ENCODE results near the gene TEX19.

The TEX19 gene

DNA sequence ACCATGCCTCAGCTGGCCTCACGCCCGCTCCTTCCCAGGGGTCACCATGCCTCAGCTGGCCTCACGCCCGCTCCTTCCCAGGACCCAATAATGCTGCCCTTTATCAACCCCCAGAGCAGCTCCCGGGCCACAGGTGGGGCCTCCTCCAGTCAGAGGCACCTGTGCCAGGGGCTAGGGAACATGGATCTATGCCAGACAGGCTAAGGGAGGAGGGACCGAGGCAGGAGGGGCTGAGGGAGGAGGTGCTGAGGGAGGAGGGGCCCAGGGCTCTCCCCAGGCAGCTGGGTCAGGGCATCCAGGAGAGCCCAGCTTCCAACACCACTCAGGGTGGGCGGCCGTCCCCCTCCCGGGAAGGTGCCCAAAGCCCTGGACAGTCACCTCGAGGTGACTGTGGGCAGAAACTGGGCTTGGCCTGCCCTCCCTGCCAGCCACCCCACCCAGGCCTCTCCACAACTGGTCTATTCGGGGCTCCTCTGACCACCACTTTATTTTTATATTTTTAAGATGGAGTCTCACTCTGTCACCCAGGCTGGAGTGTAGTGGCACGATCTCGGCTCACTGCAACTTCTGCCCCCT lies 31.9 kb downstream of the TEX19 start:
- DNase-seq (ENCODE audit: low spot score), result no peak

DNA sequence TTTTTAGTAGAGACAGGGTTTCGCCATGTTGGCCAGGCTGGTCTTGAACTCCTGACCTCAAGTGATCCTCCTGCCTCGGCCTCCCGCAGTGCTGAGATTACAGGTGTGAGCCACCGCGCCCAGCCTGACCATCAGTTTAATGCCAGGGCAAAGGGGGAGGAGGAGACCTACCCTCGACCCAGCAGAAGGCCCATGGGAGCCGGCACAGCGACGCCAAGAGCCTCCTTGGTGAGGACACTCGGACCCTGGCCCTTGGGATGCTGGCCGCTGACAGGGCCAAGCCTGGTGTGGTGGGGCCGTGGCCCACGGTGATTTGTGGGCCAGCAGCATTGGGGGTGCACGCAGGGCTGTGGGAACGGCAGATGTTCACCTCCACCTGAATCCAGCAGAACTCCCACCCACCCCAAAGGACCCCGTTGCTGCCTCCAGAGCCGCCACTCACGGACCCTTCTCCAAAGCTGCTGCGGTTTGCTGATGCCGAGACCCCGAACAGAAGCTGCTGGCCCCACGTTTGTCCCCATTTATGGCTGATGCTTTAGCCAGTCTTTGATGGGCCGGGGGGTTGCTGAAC lies 32.5 kb downstream of the TEX19 start:
- DNase-seq (ENCODE audit: low spot score), result no peak

DNA sequence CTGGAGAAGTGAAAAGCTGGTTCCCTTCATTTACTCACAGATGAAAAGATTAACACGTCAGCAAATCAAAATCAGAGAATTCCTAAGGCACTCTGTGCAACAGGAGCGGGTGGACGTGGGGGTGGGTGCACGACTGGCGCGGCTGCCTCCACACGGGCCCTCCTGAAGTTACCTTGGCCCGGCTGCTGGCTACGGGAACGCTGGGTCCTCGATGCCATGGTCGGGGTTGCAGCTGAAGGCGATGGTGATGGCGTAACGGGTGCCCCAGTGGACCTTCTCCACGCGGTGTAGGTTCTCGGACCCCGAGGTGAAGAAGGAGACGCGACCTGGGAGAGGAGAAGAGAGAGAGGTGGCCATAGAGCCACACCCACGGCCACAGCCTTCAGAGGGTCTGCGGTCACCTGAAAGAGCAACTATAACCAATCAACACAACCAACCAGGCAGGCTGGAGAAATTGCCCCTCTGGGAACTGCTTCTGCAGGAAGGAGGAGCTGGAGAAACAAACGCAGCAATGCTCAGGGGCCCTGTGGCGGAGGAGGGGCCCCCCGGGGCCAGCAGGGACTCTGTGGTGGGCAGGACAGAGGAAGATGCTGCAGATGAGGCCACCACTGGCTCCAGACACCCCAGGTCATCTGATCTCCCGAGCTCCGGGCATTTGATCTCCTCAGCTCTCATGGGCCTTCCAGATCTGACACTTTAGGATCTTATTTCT lies 33.3 kb downstream of the TEX19 start:
- no peak for DNase-seq (ENCODE audit: low spot score)

DNA sequence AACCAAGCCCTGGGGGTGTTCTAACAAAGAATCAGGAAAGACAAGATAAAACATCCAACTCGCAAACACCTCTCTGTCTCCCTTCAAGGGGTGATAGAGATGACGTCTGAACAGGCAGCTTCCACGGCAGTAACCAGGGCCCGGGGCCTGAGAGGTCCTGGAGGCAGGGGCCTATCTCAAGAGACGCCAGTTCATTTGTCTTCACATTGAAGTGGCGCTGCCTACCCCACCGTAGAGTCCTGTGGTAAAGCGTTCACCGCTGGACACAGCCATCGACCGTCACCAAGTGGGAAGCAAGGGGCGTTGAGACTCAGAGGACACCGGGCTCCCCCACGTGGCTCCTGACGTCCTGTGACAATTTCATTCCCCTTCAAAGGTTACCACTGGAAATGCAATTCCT lies 33.9 kb downstream of the TEX19 start:
- DNase-seq (ENCODE audit: low spot score), result no peak

DNA sequence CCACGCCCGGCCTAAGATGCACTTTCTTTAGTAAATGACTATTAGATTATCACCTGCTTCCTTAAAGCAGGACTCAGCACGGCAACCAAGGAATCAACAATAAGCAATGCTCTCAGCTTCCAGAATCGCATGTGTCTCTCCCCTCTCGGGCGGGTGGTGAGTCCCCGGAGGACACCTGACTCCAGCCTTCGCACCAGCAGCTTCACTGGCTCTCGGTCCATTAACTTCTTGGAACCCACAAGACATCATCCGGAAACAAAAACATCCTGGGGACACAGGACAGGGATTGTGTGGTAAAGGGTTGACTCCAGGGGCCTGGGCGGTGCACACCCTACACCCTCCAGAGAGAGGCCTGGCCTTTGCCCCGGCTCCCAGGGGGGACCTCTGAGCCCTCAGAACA lies 35.2 kb downstream of the TEX19 start:
- DNase-seq (ENCODE audit: low spot score), result no peak

DNA sequence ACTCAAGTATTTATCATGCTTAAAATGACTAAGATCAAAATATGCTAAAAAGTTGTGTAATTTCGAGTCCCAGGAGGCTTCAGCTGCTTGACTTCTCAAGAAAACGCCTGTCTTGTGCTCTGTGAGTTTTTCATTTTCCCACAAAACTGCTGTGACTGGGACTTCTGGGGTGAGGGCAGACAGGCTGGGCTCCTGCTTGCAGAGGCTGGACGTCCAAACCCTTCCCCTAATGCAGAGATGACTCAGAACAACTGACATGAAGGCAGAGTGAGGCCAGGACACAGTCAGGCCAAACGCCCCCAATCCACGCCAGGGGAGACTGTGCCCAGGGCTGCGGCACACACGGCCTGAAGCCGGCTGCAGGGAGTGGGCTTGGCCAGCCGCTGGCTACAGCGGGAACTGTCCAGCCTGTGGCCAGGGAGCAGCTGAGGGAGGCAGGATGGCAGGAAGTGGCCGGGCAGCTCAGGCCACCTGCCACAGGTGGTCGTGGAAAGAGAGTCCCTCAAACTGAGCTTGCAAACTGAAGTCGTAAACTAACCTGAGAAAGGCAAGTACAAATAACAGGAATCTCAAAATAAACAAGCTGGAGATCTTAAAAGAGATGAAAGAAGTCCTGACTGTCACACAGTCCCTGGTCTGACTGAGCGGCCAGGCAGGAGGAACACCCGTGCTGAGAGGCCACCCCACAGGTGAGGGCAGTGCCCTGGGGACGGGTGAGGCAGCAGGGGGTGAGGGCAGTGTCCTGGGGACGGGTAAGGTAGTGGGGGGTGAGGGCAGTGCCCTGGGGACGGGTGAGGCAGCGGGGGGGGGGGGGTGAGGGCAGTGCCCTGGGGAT lies 37.8 kb downstream of the TEX19 start:
- DNase-seq (ENCODE audit: low spot score), result no peak

DNA sequence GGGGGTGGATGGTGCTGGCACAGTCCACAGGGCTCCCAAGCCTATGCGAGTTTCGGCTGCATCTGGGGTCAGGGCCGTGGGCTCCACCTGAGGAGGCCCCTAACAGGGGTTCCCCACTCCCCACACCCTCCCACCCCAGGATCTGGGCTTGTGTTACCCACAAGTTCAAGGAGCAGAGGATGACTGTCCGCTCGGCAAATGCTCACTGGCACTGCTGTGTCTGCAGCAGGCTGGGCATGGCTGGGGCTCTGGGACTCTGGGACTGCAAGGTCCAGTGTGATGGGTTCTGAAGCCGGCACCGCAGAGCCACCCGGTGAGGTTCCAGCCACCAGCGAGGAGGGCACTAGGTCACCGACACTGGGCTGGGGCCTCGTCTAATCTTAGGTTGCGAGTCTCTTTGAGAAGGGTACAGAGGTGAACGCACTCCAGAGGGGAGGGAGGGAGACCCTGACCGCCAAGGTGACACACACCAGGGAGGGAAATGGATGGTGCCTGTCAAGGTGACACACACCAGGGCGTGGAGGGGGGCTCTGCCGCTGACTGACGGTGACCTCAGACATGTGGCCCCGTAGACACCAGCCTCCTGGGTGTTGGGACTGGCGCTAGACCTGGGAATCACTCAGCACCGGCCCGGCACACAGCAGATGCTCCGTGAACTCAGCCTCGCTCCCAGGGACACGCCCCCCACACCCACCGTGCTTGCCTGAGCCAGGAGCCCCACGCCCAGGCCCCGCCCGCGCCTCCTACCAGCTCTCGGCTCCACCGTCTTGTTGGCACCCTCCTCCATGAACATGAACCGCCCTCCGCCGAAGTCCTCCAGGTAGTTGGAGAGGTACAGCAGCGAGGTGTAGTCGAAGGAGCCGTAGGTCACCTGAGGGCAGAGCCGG lies 38.6 kb downstream of the TEX19 start:
- no peak for DNase-seq (ENCODE audit: low spot score)

DNA sequence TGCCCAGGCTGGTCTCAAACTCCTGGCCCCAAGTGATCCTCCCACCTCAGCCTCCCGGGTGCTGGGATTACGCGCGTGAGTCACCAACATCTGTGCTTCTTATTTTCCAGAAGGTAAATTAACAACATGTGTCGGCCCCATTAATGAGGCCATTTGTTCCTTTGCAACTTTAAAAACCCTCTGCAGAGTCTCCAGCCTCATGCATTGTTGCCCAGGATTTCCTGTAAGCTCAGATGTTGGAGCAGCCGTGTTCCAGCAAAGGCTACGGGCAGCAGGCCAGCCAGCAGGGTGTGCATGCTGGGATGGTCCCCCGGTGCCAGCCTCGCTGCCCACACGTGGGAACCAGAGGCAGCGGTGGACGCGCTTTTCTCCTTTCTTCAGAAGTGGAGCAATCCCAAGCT lies 40.0 kb downstream of the TEX19 start:
- no peak for DNase-seq (ENCODE audit: low spot score)

DNA sequence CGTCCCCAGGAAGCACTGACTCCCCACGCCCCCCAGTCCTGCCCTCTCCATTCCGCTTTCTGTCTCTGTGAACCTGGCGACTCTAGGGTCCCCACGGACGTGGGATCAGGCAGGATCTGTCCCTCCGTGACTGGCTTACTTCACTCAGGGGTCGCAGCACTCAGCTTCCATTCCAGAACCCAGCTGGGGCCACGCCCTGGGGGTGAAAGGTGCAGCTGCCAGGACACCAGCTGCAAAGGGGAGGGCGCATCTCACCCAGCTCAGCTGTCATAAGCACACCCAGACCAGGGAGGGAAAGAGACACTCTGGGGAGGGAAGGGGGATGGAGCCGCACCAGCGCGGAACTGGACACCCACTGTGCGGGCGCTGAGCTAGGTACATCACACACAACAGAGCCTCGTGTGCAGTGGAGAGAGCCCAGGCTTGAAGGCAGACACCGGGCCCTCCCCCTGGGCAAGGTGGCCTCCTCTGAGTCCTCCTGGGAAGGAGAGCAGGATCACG lies 40.6 kb downstream of the TEX19 start:
- no peak for DNase-seq (ENCODE audit: low spot score)

DNA sequence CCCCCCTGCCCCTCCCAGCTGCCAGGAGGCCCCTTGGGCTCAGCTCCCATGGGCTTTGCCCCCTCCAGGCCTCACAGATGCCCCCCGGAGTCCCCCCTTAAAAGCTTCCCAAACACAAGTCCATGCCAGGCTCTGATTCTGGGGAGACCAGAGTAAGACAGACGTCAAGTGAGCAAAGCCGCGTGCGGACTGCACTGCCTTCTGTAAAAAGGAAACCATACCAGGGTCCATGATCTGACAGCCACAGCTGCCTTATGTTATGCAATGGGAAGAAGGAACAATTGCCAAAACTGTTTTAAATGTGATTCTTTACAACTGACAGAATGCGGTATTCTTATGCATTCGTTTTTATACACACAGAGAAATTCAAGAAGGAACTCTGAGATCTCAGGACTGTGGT lies 41.2 kb downstream of the TEX19 start:
- DNase-seq (ENCODE audit: low spot score), result no peak

DNA sequence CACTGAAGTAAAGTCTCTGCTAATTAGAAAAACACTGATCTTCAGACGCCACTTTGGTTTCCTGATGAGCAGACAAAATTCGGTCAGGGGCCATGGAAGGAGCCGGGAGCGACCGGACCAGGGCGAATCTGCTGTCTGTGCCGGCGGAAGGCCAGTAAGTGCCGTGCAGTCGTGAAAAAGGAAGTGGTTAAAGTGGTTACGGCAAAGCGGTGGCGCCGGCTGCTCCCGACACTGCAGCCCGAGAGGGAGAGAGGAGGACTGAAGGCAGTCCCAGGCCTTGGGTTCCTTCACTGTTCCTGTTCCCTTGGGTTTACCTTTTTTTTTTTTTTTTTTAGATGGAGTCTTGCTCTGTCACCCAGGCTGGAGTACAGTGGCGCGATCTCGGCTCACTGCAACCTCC lies 41.8 kb downstream of the TEX19 start:
- DNase-seq (ENCODE audit: low spot score), result peak; percentile 47

DNA sequence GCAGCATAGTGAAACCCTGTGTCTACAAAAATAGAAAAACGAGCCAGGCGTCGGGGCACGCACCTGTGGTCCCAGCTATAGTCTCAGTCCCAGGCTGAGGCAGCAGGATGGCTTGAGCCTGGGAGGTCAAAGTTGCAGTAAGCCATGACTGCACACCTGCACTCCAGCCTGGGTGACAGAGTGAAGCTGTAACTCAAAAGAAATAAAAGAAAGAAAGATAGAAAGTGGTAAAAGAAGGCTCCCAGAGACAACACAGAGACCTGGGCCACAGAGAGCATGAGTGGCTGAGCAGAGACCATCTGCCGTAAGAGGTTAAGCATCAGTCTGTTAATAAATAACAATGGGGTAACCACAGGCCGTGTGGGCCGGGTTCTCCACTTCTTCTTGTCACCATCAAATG lies 43.8 kb downstream of the TEX19 start:
- DNase-seq (ENCODE audit: low spot score), result no peak

DNA sequence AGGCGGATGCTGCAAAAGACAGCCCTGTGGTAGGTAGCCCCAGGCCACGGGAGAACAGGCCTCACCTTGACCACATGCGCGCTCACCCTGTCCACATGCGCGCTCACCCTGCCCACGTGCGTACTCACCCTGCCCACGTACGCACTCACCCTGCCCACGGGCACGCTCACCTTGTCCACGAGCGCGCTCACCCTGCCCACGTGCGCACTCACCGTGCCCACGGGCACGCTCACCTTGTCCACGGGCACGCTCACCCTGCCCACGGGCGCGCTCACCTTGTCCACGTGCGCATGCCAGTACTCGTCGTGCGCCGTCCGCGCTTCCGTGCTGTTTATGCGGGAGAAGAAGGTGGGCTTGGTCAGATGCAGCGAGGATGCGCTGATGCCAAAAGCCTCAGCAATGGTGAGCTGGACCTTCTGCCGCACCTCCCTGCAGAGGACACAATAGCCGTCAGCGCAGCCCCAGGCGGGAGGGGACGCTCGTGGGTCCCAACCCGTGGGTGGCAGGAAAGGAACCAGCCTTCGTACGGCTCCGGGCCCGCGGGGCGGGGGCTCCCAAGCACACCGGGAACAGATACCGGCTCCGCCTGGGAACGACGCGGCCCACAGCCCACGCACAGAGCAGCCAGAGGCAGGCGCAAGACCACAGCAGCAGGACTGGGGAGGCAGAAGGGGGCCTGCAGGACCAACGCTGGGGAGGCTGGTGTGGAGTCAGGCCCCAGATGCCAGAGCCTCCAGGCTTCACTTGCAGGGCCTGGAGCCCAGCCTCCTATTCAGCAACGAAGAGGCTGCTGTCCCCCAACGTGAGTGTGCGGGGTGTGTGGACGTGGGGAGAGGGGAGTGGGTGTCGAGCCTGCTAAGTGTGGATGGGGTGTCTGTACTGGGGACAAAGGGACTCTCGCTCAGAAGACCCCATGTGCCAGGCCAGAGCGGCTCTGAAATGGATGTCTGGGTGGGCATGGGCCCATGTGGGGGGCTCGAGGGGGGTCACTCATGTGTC lies 44.9 kb downstream of the TEX19 start:
- DNase-seq (ENCODE audit: low spot score), result no peak

DNA sequence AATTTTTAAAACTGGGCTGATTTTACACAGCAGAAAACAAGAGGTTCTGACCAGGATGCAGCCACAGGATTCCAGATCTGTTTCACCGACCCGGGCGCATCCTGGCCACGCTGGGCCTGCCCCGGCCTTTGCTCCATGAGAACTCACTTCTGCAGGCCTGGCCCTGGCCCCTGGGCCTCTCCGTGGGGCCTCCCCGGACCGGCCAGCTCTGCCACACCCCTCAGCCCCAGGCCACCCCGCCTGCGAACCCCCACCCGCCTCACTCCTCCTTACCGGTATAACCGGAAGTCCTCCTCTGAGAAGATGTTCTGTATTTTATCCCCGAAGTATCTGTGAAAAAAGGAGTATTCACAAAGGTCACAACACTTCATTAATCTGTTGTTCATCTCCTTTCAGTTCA lies 46.0 kb downstream of the TEX19 start:
- DNase-seq (ENCODE audit: low spot score), result no peak

DNA sequence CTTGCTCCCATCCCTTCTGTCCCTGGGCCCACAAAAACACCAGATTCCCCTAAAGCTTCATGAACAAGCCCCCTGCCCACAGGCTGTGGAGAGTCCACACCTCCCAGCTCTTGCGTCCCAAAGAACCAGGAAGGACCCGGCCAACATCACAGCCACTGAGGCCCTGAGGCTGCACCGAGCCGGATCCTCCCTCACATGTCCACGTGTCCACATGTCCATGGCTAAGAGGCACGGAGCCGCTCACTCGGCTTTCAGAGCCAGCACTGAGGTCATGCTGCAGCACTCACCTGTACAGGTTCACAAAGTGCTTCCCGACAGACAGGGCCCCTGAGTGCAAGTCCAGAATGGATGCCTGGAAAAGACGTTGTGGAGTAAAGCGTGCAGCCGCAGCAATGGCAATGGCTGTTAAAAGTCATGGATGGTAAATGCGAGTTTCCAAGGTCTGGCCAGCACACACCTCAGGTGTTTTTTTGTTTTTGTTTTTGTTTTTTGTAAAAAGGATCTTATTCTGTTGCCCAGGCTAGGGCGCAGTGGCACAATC lies 47.2 kb downstream of the TEX19 start:
- DNase-seq (ENCODE audit: low spot score), result no peak

DNA sequence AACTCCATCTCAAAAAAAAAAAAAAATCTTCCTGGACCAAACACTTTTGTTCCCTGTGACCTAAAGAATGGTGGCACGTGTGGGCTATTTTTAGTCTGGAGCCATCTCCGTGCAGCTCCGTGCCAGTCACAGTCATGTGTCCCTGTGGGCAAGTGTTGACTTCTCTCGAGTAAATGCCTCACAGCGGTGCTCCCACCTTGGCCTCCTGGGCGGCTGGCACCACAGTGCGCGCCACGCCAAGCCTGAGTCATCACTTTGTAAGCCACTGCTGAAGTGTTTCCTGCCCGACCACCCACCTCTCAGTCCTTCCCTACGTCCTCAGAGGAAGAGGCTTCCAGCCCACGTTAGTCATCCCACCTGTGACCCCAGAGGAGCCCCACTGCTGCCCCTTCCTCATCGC lies 48.2 kb downstream of the TEX19 start:
- DNase-seq (ENCODE audit: low spot score), result no peak

DNA sequence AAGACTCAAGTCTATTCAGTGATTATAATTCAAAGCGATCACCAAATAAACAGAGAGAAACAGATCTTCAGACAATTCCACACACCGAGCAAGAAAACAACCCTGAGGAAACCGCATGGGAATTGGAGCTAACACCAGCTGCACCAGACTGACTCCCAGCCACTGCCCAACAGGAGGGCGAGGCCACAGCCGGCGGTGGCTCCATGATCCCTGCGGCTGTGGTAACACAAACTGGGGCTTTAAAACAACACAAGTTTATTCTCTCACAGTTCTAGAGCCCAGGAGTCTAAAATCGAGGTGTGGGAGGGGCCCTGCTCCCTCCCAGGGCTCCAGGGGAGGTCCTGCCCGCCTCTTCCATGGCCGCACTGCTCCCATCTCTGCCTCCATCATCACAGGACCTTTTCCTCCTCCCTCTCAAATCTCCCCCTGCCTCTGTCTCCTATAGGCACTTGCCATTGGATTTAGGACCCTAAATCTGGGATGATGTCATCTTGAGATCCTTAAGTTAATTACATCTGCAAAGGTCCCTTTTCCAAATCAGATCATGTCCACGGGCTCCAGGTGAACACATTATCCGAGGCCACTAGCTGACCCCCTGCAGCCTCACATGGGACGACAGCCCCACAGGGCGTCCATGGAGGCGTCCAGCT lies 49.4 kb downstream of the TEX19 start:
- no peak for DNase-seq (ENCODE audit: low spot score)

DNA sequence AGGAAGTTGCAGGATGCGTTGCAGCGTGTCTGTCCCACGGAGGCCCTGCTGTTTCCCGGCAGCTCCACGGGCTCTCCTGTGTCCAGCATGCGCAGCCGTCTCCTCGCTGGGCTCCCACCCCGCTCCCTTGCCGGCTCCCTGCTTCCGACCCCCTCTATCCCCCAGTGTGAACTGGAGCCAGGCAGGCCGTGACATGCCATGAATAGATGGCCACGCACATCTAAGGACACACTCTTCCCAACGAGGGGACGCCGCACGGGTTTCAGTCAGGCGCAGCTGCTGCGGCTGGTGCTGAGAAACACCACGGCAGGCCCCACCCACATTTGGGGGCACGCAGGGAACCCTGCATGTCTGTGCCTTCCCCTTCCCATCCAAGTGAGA lies 49.9 kb downstream of the TEX19 start:
- no peak for DNase-seq (ENCODE audit: low spot score)

DNA sequence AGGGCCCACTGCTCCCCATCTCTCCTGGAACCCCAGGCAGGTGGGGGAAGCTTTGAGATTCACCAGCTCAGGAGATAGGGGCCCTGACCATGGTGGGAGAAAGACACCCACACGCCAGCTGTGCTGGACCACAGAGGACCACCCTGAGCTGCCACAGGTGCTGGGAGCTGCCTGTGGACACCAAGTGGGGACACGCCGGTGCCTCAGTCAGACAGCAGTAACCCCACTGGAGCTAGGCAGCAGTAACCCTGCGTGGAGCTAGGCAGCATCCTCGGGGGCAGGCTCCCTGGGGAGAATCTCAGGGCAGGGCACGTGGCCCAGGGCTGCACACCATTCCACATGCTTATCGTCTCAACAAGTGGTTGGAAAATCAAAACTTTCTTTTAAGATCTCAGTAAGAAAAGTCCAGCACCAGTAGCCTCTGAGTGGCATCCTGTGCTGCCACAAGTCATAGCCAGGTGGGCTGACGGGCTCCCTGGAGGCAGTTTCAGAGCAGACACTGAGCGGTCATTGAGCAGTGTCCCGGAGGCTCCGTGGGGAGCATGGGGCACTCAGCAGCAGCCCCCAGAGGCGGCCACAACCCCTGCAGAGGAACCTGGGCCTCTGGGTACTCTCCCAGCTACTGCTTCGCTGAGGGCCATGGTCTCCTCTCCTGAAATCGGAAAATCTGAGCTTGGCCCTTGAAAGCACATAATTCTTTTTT lies 51.1 kb downstream of the TEX19 start:
- no peak for DNase-seq (ENCODE audit: low spot score)

Data from CD4-positive, alpha-beta T cell treated with Interleukin-6 at 100 ng/mL for 8 hours (primary cell).